ENCODE results near the gene SYTL2.

The SYTL2 gene

DNA sequence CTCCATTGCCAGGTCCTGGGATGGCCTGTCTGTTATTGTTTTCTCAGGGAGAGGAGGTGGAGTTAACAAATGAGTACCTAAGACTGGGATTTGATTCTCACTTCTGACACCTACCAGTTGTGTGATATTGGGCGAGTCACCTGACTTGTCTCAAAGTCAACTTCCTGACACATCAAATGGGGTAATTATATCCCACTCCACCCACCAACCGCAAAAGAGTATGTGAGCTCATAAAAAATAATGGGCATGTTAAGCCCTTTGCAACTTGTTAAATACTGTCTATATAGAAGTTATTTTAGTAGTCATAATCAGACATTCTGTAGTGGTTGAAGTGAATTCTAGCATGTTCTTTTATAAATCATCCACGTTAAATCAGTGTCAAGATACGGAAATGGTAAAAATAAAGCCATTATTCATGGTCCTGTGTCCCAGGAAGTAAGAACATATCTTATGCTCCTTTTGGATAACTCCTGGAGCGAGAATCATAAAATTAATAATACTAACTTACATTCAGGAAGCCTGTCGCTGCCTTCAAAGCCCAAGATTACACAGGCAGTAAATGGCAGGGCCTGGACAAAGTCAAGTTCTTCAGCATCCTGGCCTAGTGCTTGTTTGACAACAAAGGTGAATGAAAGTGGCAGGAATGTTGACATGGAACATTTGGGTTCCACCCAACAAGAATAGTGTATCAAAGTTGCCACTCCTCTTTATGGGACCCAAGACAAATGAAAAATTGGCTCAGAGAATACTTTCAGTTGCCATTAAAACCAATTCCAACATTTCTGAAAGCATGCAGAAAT is 54.3 kb downstream of the SYTL2 start:
- Histone ChIP-seq H3K4me2 (ENCODE audit: low read length) (no peak overlapping the region), H3K9me3 (replicated peaks; ENCODE audit: low read length) (no peaks in the 10 kb centered on the region), H3K27me3 (ENCODE audit: control insufficient read depth, insufficient read depth, low read length) (no peaks in the 10 kb centered on the region), H3K4me1 (ENCODE audit: control insufficient read depth, insufficient read depth, low read length) (peaks cover 11% of the 10 kb centered on the region), H3K9ac (ENCODE audit: low read depth, low read length) (no peak overlapping the region), H3K4me3 (ENCODE audit: low read length) (no peak overlapping the region), H3K36me3 (ENCODE audit: insufficient read depth, low read length) (no peaks in the 10 kb centered on the region)

DNA sequence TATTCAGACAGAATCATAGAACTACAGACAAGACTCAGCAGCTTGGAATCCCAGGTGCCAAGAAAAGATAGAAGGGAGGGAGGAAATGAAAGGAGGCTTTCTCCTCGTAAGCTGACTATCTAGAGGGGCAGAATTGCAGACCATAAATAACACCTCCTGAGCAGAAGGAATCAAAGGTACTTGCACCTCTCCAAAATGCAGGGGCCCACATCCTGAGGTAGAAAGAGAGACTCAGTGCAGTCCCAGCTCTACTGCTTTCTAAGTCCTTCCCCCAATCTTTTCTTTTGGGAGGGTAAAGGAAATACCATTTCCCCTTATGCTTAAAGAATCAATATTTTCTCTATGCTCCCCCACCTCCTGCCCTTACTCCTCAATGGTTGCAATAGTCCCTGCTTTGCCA is 55.2 kb downstream of the SYTL2 start:
- Histone ChIP-seq H3K9me3 (replicated peaks; ENCODE audit: low read length) (no peaks in the 10 kb centered on the region), H3K4me1 (ENCODE audit: control insufficient read depth, insufficient read depth, low read length) (peaks cover 11% of the 10 kb centered on the region), H3K9ac (ENCODE audit: low read depth, low read length) (no peak overlapping the region)

DNA sequence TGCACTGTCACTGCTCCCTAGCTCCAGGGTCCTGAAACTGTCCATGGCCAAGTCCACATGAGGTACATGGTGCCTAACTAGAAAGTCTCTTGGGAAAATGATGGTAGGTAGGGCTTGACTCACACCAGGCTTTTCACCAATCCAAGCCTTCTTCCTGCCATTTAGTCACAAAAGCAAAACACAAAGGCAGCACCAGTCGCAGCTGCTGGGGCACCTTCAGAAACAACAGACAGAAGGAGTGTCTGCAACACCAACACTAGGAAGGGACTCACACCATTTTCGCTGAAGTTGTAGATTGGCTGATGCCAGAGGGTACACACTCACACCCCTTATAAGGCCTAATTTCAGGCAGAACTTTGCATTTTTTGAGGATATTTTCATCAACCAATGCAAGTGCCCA is 55.7 kb downstream of the SYTL2 start:
- Histone ChIP-seq H3K9me3 (replicated peaks; ENCODE audit: low read length) (no peaks in the 10 kb centered on the region), H3K4me3 (ENCODE audit: low read length) (no peak overlapping the region), H3K4me1 (ENCODE audit: control insufficient read depth, insufficient read depth, low read length) (peaks cover 8% of the 10 kb centered on the region), H3K4me2 (ENCODE audit: low read length) (no peak overlapping the region), H3K36me3 (ENCODE audit: insufficient read depth, low read length) (no peaks in the 10 kb centered on the region), H3K9ac (ENCODE audit: low read depth, low read length) (no peak overlapping the region), H3K27me3 (ENCODE audit: control insufficient read depth, insufficient read depth, low read length) (no peaks in the 10 kb centered on the region)

More for the DNA sequence above, 55.2 kb downstream of the SYTL2 start:
- H3K27me3 ChIP-seq (ENCODE audit: control insufficient read depth, insufficient read depth, low read length): no peaks in the 10 kb centered on the region
- no peak overlapping the region for H3K4me3 ChIP-seq (ENCODE audit: low read length)
- H3K4me2 ChIP-seq (ENCODE audit: low read length): no peak overlapping the region
- H3K36me3 ChIP-seq (ENCODE audit: insufficient read depth, low read length): no peaks in the 10 kb centered on the region

DNA sequence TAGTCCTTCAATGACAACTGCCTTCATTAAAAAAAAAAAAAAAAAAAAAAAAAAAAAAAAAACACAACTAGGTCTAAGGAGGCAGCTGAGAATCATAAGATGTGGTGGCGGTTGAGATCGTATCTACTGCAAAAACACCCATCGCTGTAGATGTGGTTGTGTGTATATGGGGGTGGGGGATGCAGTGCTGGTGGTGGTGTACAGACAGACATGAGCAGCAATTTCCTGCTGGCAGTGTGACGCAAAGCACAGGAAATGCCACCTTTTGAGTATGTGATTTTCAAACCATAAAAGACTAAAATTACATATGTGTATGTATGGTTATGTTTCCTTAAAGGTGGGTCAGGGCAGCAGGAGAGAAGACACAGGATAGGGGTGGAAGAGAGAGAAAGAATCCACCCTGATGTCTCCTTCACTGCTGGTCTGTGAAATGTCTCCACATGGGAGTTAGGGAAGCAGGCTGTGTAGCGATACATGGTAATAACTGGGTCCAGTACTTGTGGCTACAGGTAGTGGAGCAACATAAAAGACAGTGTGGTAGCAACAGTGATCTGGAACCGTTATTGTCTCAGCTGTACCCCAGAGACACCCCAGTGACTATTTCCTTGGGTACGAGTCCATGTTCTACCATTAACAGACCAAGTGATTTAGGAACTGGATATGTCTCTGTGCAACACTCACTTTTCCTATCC is 57.9 kb downstream of the SYTL2 start:
- Histone ChIP-seq H3K4me2 (ENCODE audit: low read length) (no peak overlapping the region), H3K27me3 (ENCODE audit: control insufficient read depth, insufficient read depth, low read length) (no peaks in the 10 kb centered on the region), H3K4me3 (ENCODE audit: low read length) (no peak overlapping the region), H3K9me3 (replicated peaks; ENCODE audit: low read length) (no peaks in the 10 kb centered on the region), H3K4me1 (ENCODE audit: control insufficient read depth, insufficient read depth, low read length) (no peaks in the 10 kb centered on the region), H3K36me3 (ENCODE audit: insufficient read depth, low read length) (no peaks in the 10 kb centered on the region), H3K9ac (ENCODE audit: low read depth, low read length) (no peak overlapping the region)

DNA sequence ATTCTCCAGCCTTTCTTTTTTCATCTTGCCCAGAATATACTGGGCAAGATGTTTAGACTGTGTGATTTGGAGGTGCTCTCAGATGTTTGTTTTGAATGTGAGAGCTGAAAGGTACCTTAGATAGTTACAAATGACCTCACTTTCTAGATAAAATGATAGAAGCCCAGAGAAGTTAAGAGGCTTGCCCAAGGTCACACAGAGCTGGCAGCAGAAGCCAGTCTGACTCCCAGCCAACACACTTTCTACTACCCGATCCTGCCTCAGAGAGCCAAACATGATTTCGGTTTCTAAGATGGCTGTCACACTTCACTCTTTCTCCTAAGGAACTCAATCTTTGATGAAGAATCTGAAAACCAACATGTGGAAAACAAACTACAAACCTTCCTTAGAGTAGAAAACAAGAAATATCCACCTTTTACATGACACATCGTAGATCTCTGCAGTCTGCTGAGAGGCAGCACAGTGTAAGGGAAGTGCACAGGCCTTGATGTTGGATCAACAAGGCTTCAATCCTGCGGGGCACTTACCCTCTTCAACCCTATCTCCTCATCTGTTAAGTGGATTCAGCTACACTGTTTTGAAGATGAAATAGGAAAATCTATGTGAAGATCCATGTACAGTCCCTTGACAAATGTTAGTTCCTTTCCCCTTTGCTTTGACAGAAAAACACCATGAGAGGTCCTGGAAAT is 58.6 kb downstream of the SYTL2 start:
- H3K27me3 ChIP-seq (ENCODE audit: control insufficient read depth, insufficient read depth, low read length): no peaks in the 10 kb centered on the region
- no peak overlapping the region for H3K4me2 ChIP-seq (ENCODE audit: low read length)
- no peaks in the 10 kb centered on the region for H3K4me1 ChIP-seq (ENCODE audit: control insufficient read depth, insufficient read depth, low read length)
- no peak overlapping the region for H3K4me3 ChIP-seq (ENCODE audit: low read length)
- H3K36me3 ChIP-seq (ENCODE audit: insufficient read depth, low read length): no peaks in the 10 kb centered on the region
- no peaks in the 10 kb centered on the region for H3K9me3 ChIP-seq (replicated peaks; ENCODE audit: low read length)
- no peak overlapping the region for H3K9ac ChIP-seq (ENCODE audit: low read depth, low read length)

DNA sequence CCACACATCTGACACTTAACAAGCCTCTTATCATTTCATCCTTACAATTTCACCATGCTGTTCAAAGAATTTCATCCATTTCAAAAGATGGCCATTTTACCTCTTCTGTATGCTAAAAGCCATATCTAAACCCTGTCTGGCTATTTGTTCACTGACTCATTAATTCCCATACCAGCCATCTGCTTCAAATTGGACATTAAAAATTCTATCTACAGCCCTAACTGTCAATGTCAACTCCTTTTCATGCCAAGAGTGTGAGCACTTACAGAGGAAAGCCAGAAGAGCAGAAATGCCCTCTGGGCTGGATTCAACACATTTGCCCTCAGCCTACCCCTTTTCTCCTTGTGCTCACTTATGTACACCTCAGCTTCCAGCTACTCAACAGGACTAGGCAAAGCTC is 59.2 kb downstream of the SYTL2 start:
- Histone ChIP-seq H3K36me3 (ENCODE audit: insufficient read depth, low read length) (no peaks in the 10 kb centered on the region), H3K9ac (ENCODE audit: low read depth, low read length) (no peak overlapping the region), H3K4me1 (ENCODE audit: control insufficient read depth, insufficient read depth, low read length) (no peaks in the 10 kb centered on the region), H3K4me2 (ENCODE audit: low read length) (no peak overlapping the region), H3K9me3 (replicated peaks; ENCODE audit: low read length) (no peaks in the 10 kb centered on the region), H3K27me3 (ENCODE audit: control insufficient read depth, insufficient read depth, low read length) (no peaks in the 10 kb centered on the region), H3K4me3 (ENCODE audit: low read length) (no peak overlapping the region)

DNA sequence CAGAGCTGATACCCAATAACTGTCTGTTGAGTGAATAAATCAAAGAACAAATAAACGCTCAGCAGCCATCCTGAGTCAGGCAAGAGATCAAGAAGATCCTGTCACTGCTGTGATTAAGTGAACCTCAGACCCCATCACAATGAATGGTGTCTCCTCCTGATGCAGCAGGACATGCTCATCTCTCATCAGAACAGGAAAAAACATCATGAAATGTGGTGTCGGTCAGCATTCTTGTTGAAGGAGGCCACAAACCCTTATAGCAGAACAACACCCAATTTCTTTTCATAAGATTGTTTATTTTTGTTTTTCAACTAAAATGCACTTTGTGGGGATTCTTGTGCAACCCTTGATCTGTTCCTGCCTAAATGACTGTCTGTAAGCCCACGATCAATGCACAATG is 60.3 kb downstream of the SYTL2 start:
- Histone ChIP-seq H3K9me3 (replicated peaks; ENCODE audit: low read length) (no peaks in the 10 kb centered on the region), H3K4me1 (ENCODE audit: control insufficient read depth, insufficient read depth, low read length) (no peaks in the 10 kb centered on the region), H3K27me3 (ENCODE audit: control insufficient read depth, insufficient read depth, low read length) (no peaks in the 10 kb centered on the region), H3K9ac (ENCODE audit: low read depth, low read length) (no peak overlapping the region), H3K36me3 (ENCODE audit: insufficient read depth, low read length) (no peaks in the 10 kb centered on the region), H3K4me2 (ENCODE audit: low read length) (no peak overlapping the region), H3K4me3 (ENCODE audit: low read length) (no peak overlapping the region)

DNA sequence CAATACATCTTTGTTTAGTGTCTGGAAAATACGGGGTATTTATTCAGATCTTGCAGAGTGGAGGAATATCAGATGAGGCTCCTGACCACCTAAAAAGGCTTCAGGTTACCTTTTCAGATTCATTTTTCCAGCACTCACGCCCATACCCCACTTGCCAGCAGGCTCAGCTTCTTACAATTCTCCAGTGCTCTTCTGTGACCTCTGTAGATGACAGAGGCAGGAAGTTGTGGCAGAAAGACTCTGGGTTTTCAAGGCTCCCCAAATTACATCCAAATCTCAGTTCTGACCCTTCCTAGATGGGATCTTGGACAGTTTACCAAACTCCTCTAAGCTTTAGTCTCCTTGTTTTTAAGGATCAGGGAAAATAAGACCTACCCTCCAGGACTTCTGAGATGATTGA is 61.1 kb downstream of the SYTL2 start:
- no peaks in the 10 kb centered on the region for H3K9me3 ChIP-seq (replicated peaks; ENCODE audit: low read length)
- no peaks in the 10 kb centered on the region for H3K4me1 ChIP-seq (ENCODE audit: control insufficient read depth, insufficient read depth, low read length)
- no peak overlapping the region for H3K9ac ChIP-seq (ENCODE audit: low read depth, low read length)
- H3K4me2 ChIP-seq (ENCODE audit: low read length): no peak overlapping the region
- no peaks in the 10 kb centered on the region for H3K27me3 ChIP-seq (ENCODE audit: control insufficient read depth, insufficient read depth, low read length)
- no peak overlapping the region for H3K4me3 ChIP-seq (ENCODE audit: low read length)
- no peaks in the 10 kb centered on the region for H3K36me3 ChIP-seq (ENCODE audit: insufficient read depth, low read length)

DNA sequence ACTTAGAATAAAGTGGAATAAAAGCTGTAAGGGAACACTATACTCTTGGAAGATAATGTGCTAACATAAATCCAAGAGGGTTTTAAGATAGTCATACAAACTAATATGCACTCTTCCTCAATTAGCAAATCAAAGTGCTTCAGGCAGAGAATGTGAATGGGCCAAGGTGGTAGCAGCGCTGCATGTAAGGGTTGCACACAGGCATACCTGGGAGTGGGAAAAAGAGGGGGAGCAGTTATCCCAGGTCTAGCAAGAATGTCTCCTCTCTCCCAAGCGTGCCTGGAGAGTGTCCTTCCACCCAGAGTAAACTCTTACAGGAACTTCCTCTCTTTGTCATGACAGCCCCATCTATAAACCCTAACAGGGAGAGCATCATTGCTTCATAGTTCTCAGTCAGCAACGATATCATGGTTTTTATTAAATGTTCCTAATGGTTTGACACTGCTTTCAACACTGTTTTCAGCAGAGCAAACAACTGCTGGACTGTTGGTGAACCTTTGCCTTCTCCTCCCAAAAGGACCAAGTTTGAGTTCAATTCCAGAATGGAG is 61.6 kb downstream of the SYTL2 start:
- H3K27me3 ChIP-seq (ENCODE audit: control insufficient read depth, insufficient read depth, low read length): no peaks in the 10 kb centered on the region
- H3K36me3 ChIP-seq (ENCODE audit: insufficient read depth, low read length): no peaks in the 10 kb centered on the region
- no peaks in the 10 kb centered on the region for H3K9me3 ChIP-seq (replicated peaks; ENCODE audit: low read length)
- no peak overlapping the region for H3K4me2 ChIP-seq (ENCODE audit: low read length)
- no peak overlapping the region for H3K4me3 ChIP-seq (ENCODE audit: low read length)
- no peak overlapping the region for H3K9ac ChIP-seq (ENCODE audit: low read depth, low read length)
- no peaks in the 10 kb centered on the region for H3K4me1 ChIP-seq (ENCODE audit: control insufficient read depth, insufficient read depth, low read length)

DNA sequence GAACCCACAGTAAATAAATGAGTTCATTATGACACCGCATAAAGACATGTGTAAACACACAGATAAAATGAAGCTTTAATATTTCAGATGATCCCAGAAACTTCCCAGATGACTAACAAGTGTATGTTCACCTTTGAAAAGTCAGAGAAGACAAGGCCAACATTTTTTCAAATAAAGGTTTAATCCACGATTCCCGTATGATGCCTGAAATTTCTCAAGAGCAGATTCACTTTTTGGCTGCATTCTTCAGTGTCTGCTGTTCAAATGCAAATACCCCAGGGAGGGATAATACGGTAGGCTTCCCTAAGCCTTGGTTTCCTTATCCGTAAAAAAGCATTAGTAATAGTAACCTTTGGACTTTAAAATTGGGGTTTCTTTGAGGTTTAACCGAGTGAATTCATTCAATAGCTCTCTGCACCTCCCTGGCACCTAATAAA is 62.5 kb downstream of the SYTL2 start:
- Histone ChIP-seq H3K9ac (ENCODE audit: low read depth, low read length) (no peak overlapping the region), H3K4me2 (ENCODE audit: low read length) (no peak overlapping the region), H3K27me3 (ENCODE audit: control insufficient read depth, insufficient read depth, low read length) (no peaks in the 10 kb centered on the region), H3K4me3 (ENCODE audit: low read length) (no peak overlapping the region), H3K9me3 (replicated peaks; ENCODE audit: low read length) (no peaks in the 10 kb centered on the region), H3K4me1 (ENCODE audit: control insufficient read depth, insufficient read depth, low read length) (no peaks in the 10 kb centered on the region), H3K36me3 (ENCODE audit: insufficient read depth, low read length) (no peaks in the 10 kb centered on the region)

DNA sequence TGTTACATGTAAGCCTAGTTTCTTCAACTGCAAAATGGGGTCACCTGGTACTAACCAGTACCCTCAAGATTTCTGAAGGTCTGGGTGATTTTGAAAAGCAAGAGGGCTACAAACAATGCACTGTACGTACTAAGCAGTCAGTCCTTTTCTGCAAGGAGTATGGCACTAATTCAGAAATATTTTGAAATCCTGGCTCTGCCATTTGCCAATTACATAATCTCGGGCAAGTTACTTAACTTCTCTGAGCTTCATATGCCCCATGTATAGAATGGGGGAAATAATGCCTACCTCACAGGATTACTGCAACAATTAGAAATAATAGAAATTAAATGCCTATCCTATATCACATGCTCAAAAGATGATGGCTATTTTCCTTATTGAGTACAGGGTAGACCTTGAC is 64.3 kb downstream of the SYTL2 start:
- no peaks in the 10 kb centered on the region for H3K9me3 ChIP-seq (replicated peaks; ENCODE audit: low read length)
- no peaks in the 10 kb centered on the region for H3K36me3 ChIP-seq (ENCODE audit: insufficient read depth, low read length)
- H3K4me1 ChIP-seq (ENCODE audit: control insufficient read depth, insufficient read depth, low read length): no peaks in the 10 kb centered on the region
- H3K4me3 ChIP-seq (ENCODE audit: low read length): no peak overlapping the region
- H3K27me3 ChIP-seq (ENCODE audit: control insufficient read depth, insufficient read depth, low read length): no peaks in the 10 kb centered on the region
- H3K4me2 ChIP-seq (ENCODE audit: low read length): no peak overlapping the region
- no peak overlapping the region for H3K9ac ChIP-seq (ENCODE audit: low read depth, low read length)

All from skeletal muscle satellite cell (primary cell).